RKO (cell line): ENCODE measurements around the gene LPA.

ENCODE experiments used
- DNase-seq: peaks from one replicate; pipeline ENCODE4 v3.0.0-alpha.2; 2016; ENCODE audit warnings: low spot score

The LPA gene

GRCh38 chr6:160510976-160511617 is 153.0 kb downstream of the LPA start:
- no peak for DNase-seq

- DNase-seq, result peak; percentile 11
Observed at GRCh38 chr6:160510199-160510598, 153.9 kb downstream of the LPA start.

GRCh38 chr6:160509610-160510009 is 154.5 kb downstream of the LPA start:
- no peak for DNase-seq

GRCh38 chr6:160508599-160508998 is 155.5 kb downstream of the LPA start:
- no peak for DNase-seq

- no peak for DNase-seq
Observed at GRCh38 chr6:160507420-160507819, 156.7 kb downstream of the LPA start.

- no peak for DNase-seq
Observed at GRCh38 chr6:160505970-160506369, 158.1 kb downstream of the LPA start.

GRCh38 chr6:160500639-160501038 is 163.4 kb downstream of the LPA start:
- DNase-seq, result no peak

- DNase-seq, result no peak
Observed at GRCh38 chr6:160494576-160494975, 169.5 kb downstream of the LPA start.

GRCh38 chr6:160489091-160489490 is 175.0 kb downstream of the LPA start:
- no peak for DNase-seq

GRCh38 chr6:160487116-160487515 is 177.0 kb downstream of the LPA start:
- DNase-seq, result no peak
